ENCODE measurements around the gene RASA3. TPM values are rescaled to one million over a fixed set of nuclear protein-coding genes. Genes with fewer than 3 reads are reported as not detected.

The RASA3 gene
- total and polyA plus RNA-seq, 2 of the 8 experiments (the other 6 are each of a cell fraction or from before 2014, with no cell fraction given), result 7.5 to 21.9 TPM

GRCh38 chr13:114070098-114070799 is 62.2 kb downstream of the RASA3 start:
- Histone ChIP-seq H4K91ac (replicated peaks; ENCODE audit: insufficient read length, low read length) (no peak overlapping the region), H2BK15ac (ENCODE audit: low read length) (no peak overlapping the region), H2AK5ac (ENCODE audit: low read depth, low read length) (no peak overlapping the region), H3K23me2 (ENCODE audit: low read depth, low read length) (no peaks in the 10 kb centered on the region; the same call in 1 of the 2 replicates), H2BK20ac (ENCODE audit: low read length) (no peak overlapping the region), H2AFZ (ENCODE audit: low read length) (no peak overlapping the region), H3K79me1 (ENCODE audit: low read depth, low read length) (0 out of 2 replicates have a peak, but pooled peaks cover 2% of the 10 kb centered on the region), H3K14ac (ENCODE audit: insufficient read length) (no peak overlapping the region), H3K4me2 (ENCODE audit: insufficient read depth in 1 of 2, low read depth in 2 of 2, low read length in 2 of 2) (no peak overlapping the region), H3K4ac (replicated peaks; ENCODE audit: insufficient read length, low read depth, low read length) (no peak overlapping the region), H2BK120ac (replicated peaks; ENCODE audit: low read depth, low read length) (no peak overlapping the region), H4K8ac (ENCODE audit: extremely low read depth, insufficient read depth, low read length) (no peak overlapping the region), H2BK12ac (ENCODE audit: low read depth, low read length) (no peak overlapping the region), H3K56ac (replicated peaks; ENCODE audit: insufficient read length, low read depth, low read length) (no peak overlapping the region), H4K20me1 (replicated peaks in 1 of 2; ENCODE audit: control insufficient read depth in 1 of 2, insufficient read depth in 2 of 2, low read length in 2 of 2) (no peaks in the 10 kb centered on the region), H3K9me3 (ENCODE audit: insufficient read depth in 2 of 2, low read depth in 1 of 2, low read length in 1 of 2) (no peaks in the 10 kb centered on the region; a peak in 1 of 4 replicates), H4K5ac (ENCODE audit: insufficient read length, low read depth, low read length) (no peak overlapping the region), H3K36me3 (ENCODE audit: control insufficient read depth in 2 of 4, insufficient read depth in 4 of 4, low read length in 3 of 4) (no peaks in the 10 kb centered on the region), H2BK5ac (ENCODE audit: low read depth, low read length) (no peak overlapping the region), H3K9ac (replicated peaks in 1 of 4; ENCODE audit: extremely low read depth in 1 of 4, low read depth in 3 of 4, low read length in 3 of 4) (no peak overlapping the region), H3K4me3 (ENCODE audit: extremely low read depth in 1 of 4, insufficient read depth in 2 of 4, low read depth in 3 of 4, low read length in 4 of 4) (no peak overlapping the region), H3K27me3 (replicated peaks in 1 of 4; ENCODE audit: control insufficient read depth in 3 of 4, extremely low read depth in 1 of 4, insufficient read depth in 3 of 4, low read length in 3 of 4) (no peaks in the 10 kb centered on the region), H3K79me2 (ENCODE audit: control insufficient read depth in 1 of 2, insufficient read depth in 2 of 2, low read length in 2 of 2) (no peaks in the 10 kb centered on the region), H3K18ac (ENCODE audit: extremely low read depth, low read length) (no peak overlapping the region), H3K27ac (ENCODE audit: low read depth, low read length) (no peak overlapping the region), H3K4me1 (replicated peaks in 1 of 4; ENCODE audit: control insufficient read depth in 3 of 4, insufficient read depth in 4 of 4, low read length in 3 of 4) (peaks cover 0 to 11% (median 6%) of the 10 kb centered on the region in 4 experiments; a peak in 5 of 7 replicates), H3K23ac (ENCODE audit: insufficient read length) (no peak overlapping the region)
- POLR2A ChIA-PET (ENCODE audit: partially characterized antibody), result no interaction called here
- 92% methylated on average over 17 of the region's 40 CpGs; no CpG with 5 or more reads in 1 of the 2 experiments for WGBS, 2 experiments (ENCODE audit: extremely low coverage in 1 of 2, insufficient coverage in 1 of 2, insufficient read length in 1 of 2, insufficient replicate concordance in 2 of 2, low coverage in 1 of 2, low lambda C conversion rate in 2 of 2, missing lambda C conversion rate in 1 of 2)
- FAIRE-seq (no peak), DNase-seq (ENCODE audit: low read depth in 1 of 2, low spot score in 2 of 2) (no peak)
- TF ChIP-seq POU5F1 (IDR thresholded peaks at IDR 0.05; ENCODE audit: low read depth, low read length) (no peak), ZNF274 (IDR thresholded peaks at IDR 0.05; ENCODE audit: borderline replicate concordance, extremely low read depth, low read length) (no peak), USF2 (IDR thresholded peaks at IDR 0.05; ENCODE audit: low read length) (no peak), BRCA1 (IDR thresholded peaks at IDR 0.05; ENCODE audit: low read depth, low read length) (no peak), YY1 (IDR thresholded peaks at IDR 0.05; ENCODE audit: low read depth, low read length) (no peak), JUN (IDR thresholded peaks at IDR 0.05; ENCODE audit: low read depth, low read length) (no peak), BACH1 (IDR thresholded peaks at IDR 0.05; ENCODE audit: low read length) (no peak), CTBP2 (IDR thresholded peaks at IDR 0.05; ENCODE audit: borderline replicate concordance, insufficient read depth, insufficient read length, low read length) (no peak), E2F6 (IDR thresholded peaks at IDR 0.05) (no peak)
- CTCF ChIA-PET (ENCODE audit: partially characterized antibody), result no interaction called here
